ENCODE measurements around the gene DNAAF5.
"Not testable (repeated sequence)": the region's sequence is repeated elsewhere in the genome, so short reads cannot be mapped to it uniquely, and the experiment has no call there.

Gene DNAAF5

DNA sequence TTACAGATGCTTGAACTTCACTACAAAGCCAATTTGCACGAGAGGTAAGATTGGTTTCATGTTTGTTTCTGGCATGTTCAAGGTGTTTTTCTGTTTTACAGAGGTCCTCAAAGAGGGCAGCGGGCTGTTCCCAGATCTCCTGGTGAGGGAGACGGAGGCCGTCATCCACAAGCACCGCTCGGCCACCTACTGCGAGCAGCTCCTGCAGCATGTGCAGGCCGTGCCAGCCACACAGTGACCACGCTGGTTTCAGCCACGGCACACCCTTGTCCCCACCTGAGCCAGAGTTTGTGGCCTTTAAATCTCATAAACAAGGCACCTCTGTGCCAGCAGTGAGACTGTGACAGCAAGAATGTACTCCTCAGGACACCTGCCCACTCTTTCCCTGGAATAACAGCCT is 58.9 kb downstream of the DNAAF5 start:
- DNase-seq: no peak

- DNase-seq: no peak
These were observed 60.2 kb downstream of the DNAAF5 start for GRCh38 chr7:786472-787255.

GRCh38 chr7:787332-788240 is 61.1 kb downstream of the DNAAF5 start:
- no peak for DNase-seq

DNA sequence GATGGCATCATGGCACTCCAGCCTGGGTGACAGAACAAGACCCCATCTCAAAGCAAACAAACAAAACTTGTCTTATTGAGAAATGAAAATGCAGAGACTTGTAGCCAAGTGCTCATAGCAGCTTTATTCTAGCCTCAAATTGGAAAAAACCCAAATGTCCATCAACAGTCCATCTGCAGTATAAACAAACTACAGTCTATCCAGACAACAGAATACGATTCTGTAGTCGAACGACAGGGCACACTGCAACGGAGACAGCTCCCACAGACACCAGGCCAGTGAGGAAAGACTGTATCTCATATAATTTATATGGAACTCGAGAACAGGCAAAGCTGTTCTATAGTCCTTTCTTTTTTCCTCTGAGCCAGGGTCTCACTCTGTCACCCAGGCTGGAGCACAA is 65.0 kb downstream of the DNAAF5 start:
- no peak for DNase-seq

GRCh38 chr7:794207-794606 is 67.7 kb downstream of the DNAAF5 start:
- DNase-seq: no peak

GRCh38 chr7:794671-795329 is 68.3 kb downstream of the DNAAF5 start:
- DNase-seq: no peak

- not testable (repeated sequence) for DNase-seq
These were observed 70.1 kb downstream of the DNAAF5 start for GRCh38 chr7:796434-797169.

GRCh38 chr7:798921-799470 is 72.5 kb downstream of the DNAAF5 start:
- DNase-seq: no peak

- DNase-seq: no peak
These were observed 74.2 kb downstream of the DNAAF5 start for GRCh38 chr7:800692-801091.

DNA sequence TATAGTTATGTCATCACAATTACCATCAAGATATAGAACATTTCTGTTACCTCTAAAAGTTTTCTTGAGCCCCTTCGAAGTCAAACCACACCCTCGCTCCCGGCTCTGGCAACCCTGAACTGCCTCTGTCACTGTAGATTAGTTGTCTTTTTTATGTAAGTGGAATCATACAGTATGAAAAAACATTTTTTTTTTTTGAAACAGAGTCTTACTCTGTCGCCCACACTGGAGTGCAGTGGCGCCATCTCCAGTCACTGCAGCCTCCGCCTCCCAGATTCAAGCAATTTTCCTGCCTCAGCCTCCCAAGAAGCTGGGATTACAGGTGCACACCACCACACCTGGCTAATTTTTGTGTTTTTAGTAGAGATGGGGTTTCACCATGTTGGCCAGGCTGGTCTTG is 74.9 kb downstream of the DNAAF5 start:
- DNase-seq: not testable (repeated sequence)

DNA sequence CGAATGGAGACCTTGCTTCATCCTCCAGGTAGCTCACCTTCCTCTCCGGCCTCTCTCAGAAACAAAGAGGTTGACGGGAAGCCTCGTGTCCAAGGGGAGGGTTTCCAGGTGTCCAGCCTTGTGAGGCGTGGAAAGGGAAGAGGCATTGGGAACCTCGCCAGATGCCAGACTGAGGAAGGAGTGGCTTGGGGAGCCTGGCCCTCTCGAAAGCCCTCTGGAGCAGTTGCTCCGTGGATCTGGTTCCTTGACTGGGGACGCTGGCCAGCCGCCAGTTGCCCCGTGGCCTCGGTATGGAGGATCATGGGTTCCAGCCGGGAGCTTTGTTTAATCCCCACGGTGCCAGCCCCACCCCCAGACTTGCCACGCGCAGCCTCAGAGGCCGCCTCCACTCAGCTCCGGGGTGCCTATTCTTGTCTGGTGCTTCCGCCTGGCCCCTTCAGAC is 75.5 kb downstream of the DNAAF5 start:
- no peak for DNase-seq

- no peak for DNase-seq
These were observed 76.2 kb downstream of the DNAAF5 start for GRCh38 chr7:802500-803242.

DNA sequence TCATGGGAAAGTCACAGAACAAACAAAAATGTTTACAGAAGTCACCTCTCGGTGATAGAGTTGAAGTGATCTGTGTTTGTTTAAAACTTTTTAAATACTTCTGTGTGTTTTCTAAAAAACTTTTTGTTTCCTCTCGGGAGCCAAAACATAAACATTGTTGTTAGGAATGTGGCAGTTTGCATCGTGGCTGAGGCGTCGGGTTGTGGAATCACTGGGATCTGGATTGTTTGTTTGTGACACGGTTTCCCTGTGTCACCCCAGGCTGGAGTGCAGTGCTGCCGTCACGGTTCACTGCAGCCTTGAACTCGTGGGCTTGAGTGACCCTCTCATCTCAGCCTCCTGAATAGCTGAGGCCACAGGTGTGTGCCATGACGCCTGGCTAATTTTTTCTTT is 76.7 kb downstream of the DNAAF5 start:
- DNase-seq: no peak

DNA sequence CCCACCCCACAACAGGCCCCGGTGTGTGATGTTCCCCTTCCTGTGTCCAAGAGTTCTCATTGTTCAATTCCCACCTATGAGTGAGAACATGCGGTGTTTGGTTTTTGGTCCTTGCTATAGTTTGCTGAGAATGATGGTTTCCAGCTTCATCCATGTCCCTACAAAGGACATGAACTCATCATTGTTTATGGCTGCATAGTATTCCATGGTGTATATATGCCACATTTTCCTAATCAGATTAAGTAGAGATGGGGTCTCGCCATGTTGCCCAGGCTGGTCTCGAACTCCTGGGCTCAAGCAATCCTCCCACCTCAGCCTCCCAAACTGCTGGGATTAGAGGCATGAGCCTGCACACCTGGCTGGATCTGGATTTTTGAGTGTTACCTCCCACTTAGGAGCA is 77.3 kb downstream of the DNAAF5 start:
- not testable (repeated sequence) for DNase-seq

DNA sequence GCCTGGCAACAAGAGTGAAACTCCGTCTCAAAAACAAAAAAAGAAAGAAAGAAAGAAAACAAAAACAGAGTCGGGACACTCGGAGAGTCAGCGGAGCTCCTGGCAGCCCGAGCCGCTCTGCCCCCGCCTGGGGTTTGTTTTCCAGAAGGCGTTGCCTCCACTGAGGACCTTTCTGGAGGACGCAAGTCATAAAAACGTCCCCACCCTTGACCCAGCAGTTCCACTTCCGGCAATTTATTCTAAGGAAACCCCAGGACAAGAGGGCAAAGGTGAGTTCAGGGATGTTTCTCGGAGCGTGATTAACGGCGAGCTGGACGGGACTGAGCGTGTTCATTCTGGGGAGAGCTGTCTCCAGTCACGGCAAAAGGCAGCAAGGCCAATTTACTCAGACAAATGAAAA is 78.8 kb downstream of the DNAAF5 start:
- DNase-seq: no peak

DNA sequence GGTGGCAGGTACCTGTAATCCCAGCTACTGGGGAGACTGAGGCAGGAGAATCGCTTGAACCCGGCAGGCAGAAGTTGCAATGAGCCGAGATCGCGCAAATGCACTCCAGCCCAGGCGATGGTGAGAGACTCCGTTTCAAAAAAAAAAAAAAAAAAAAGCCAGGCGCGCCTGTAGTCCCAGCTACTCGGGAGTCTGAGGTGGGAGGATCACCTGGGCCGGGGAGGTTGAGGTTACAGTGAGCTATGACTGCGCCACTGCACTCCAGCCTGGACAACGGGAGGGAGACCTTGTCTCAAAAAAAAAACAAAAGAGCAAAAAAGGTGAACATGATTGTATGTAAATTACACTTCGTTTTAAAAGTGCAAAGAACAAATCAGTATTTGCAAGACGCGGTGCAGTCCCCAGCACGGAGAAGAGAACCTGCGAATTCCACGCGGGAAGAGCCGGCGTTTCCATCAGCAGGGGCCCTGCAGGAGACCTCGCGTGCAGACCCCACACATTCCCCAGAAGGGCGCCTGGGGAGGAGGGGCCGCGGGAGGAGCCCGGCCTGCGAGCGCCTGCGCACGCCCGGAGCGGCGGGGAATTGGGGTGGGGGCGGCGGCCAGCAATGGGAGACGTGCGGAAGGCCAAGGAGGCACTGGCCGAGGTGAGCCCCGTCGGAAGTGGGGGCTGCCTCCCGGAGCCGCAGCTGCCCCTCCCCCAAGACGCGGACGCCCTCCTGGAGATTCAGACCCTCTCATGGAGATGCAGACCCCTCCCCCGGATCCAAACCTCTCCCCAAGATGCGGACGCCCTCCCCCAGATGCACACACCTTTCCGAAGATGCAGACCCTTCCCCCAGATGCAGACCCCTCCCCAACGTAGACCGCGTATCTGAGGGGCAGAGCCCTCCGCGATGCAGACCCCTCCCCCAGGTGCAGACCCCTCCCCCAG is 89.1 kb downstream of the DNAAF5 start:
- DNase-seq: no peak

GRCh38 chr7:816300-816750 is 89.8 kb downstream of the DNAAF5 start:
- peak; percentile 71 for DNase-seq

DNA sequence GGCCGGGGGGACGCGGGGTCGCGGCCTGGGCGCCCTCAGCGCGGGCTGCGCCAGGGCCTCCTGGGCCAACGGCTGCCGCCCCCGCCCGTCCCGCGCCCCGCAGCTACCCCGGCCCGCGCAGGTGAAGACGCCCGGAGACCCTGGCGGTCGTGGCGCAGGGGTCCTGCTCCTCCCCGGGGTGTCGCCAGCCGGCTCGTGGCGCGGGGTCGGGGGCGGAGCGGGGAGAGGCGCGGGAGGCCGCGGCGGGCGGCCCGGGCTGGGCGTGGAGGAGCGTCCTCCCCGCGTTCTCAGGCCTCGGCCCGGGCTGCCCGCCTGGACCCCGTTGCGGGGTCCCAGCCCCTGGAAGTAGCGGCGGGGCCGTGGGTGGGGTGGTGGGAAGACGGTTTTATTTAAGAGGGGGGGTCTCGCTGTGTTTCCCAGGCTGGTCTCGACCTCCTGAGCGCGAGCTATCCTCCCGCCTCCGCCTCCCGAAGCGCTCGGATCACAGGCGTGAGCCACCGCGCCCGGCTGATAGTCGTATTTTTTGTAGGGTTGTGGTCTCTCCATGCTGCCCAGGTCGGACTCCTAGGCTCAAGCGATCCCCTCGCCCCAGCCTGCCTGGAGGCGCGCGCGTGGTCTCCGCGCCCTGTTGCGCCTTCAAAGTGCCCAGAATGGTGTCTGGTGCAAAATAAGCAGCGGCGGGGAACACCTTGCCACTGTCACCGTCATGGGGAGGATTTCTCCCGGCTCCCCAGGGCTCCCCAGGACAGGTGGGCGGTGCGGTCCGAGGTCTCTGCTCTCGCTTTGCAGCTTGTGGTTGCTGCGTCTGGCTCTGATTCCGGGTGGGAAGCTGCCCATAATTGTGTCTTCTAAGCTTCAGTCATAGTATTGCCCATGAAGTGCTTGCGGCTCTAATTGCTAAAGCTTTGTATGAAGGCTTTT is 90.5 kb downstream of the DNAAF5 start:
- no peak for DNase-seq

GRCh38 chr7:818031-818699 is 91.7 kb downstream of the DNAAF5 start:
- DNase-seq: no peak

Measured in cortex of kidney (tissue), 1 donor.